DND-41 (cell line): ENCODE measurements around the gene HOXD9.

ENCODE experiments used
- CTCF ChIP-seq: IDR thresholded peaks from 2 replicates; pipeline ENCODE4 v1.5.1; 2012; ENCODE audit warnings: borderline replicate concordance, low read length, moderate library complexity, mild to moderate bottlenecking; ENCODE audit not compliant: poor library complexity, severe bottlenecking; ENCODE audit errors: extremely low read depth
- EZH2 ChIP-seq: IDR thresholded peaks from 3 replicates; pipeline ENCODE4 v1.6.1; 2012; ENCODE audit warnings: borderline replicate concordance, low read depth, mild to moderate bottlenecking, moderate library complexity, low read length, inconsistent platforms; ENCODE audit not compliant: severe bottlenecking

- TF ChIP-seq CTCF, result no peak
- TF ChIP-seq EZH2, result no peak
These were observed 45.7 kb upstream of the HOXD9 start for GRCh38 chr2:176076796-176077195.
